Prostate gland (tissue), 2 donors: ENCODE results near the gene JMY.

Experiments used
- POLR2A ChIP-seq: fragments of 450-650 bp; IDR thresholded peaks from one replicate; pipeline ENCODE4 v1.6.1; 2016; ENCODE audit warnings: antibody characterized with exemption, mild to moderate bottlenecking
- TF ChIP-seq, protein P1 (sequence below), 4 experiments: fragments of 200-600 bp in 2 of 4; fragments of 450-650 bp in 2 of 4; sonication (generic) in 2 of 4; IDR thresholded peaks; 1 replicate in 3 of 4; 2 replicates in 1 of 4; pipeline ENCODE4 v1.5.1; 2016 to 2019; ENCODE audit warnings: antibody characterized with exemption in 4 of 4, mild to moderate bottlenecking in 2 of 4, moderate library complexity in 2 of 4

DNA sequence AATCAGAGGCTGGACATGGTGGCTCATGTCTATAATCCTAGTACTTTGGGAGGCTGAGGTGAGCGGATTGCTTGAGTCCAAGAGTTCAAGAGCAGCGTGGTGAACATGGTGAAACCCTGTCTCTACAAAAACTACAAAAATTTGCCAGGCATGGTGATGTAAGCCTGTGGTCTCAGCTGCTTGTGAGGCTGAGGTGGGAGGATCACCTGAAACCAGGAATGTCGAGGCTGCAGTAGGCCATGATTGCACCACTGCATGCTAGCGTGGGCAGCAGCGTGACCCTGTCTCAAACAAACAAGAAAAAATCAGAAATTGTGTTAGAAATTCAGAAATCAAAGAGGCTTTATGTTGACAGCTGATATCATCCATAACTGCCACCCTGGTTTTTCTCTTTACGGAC is 21.4 kb downstream of the JMY start:
- TF ChIP-seq POLR2A: no peak
- TF ChIP-seq, protein P1, sequence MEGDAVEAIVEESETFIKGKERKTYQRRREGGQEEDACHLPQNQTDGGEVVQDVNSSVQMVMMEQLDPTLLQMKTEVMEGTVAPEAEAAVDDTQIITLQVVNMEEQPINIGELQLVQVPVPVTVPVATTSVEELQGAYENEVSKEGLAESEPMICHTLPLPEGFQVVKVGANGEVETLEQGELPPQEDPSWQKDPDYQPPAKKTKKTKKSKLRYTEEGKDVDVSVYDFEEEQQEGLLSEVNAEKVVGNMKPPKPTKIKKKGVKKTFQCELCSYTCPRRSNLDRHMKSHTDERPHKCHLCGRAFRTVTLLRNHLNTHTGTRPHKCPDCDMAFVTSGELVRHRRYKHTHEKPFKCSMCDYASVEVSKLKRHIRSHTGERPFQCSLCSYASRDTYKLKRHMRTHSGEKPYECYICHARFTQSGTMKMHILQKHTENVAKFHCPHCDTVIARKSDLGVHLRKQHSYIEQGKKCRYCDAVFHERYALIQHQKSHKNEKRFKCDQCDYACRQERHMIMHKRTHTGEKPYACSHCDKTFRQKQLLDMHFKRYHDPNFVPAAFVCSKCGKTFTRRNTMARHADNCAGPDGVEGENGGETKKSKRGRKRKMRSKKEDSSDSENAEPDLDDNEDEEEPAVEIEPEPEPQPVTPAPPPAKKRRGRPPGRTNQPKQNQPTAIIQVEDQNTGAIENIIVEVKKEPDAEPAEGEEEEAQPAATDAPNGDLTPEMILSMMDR (IDR thresholded peaks at IDR 0.05): no peak
